A673 (cell line): Measurements from ENCODE around the gene LAT. TPM values are rescaled to one million over a fixed set of nuclear protein-coding genes. Genes with fewer than 3 reads are reported as not detected.
A peak's percentile ranks its signal among the peaks of the same experiment; 100 is the strongest.

Experiments
- BruUV-seq: library from RNA; stranded (reverse); fragments of 400-500 nt; replicated peaks from 2 replicates; lab custom pipeline; 2021; lab: Mats Ljungman, UMichigan
- CTCF ChIA-PET: fragments of 300-600 bp; sonication (Branson Sonifier 250); formaldehyde crosslinking; loops from one replicate; lab custom pipeline; 2022; ENCODE audit warnings: antibody characterized with exemption; lab: Charles Lee
- POLR2A ChIA-PET: fragments of 300-600 bp; sonication (Branson Sonifier 250); formaldehyde crosslinking; loops from one replicate; lab custom pipeline; 2022; ENCODE audit warnings: antibody characterized with exemption; ENCODE audit not compliant: low non-redundant PET; lab: Charles Lee
- DNase-seq: peaks from one replicate; pipeline ENCODE4 v3.0.0-alpha.2; 2015; ENCODE audit warnings: low spot score
- H3K27ac ChIP-seq: fragments of 200-600 bp; sonication (generic); 2 replicates; pipeline ENCODE4 v1.5.1; 2016; ENCODE audit warnings: mixed run types, low read depth, mild to moderate bottlenecking, mixed read lengths, antibody characterized with exemption, low read length; ENCODE audit not compliant: poor library complexity, severe bottlenecking
- H3K27me3 ChIP-seq: fragments of 200-600 bp; sonication (generic); replicated peaks from 2 replicates; pipeline ENCODE4 v1.6.1; 2017; ENCODE audit warnings: mixed run types, low read depth, mild to moderate bottlenecking, mixed read lengths, antibody characterized with exemption, low read length; ENCODE audit not compliant: insufficient read depth, poor library complexity
- H3K36me3 ChIP-seq: fragments of 200-600 bp; sonication (generic); 2 replicates; pipeline ENCODE4 v1.6.1; 2016; ENCODE audit warnings: mixed run types, mild to moderate bottlenecking, mixed read lengths, antibody characterized with exemption, low read length; ENCODE audit not compliant: insufficient read depth, poor library complexity, severe bottlenecking
- H3K4me1 ChIP-seq: fragments of 200-600 bp; sonication (generic); 2 replicates; pipeline ENCODE4 v1.6.1; 2017; ENCODE audit warnings: mixed run types, mild to moderate bottlenecking, mixed read lengths, antibody characterized with exemption, low read length; ENCODE audit not compliant: insufficient read depth, poor library complexity, severe bottlenecking
- H3K4me3 ChIP-seq: fragments of 200-600 bp; sonication (generic); 2 replicates; pipeline ENCODE4 v1.5.1; 2016; ENCODE audit warnings: low read depth, mixed run types, mild to moderate bottlenecking, mixed read lengths, low read length; ENCODE audit not compliant: poor library complexity, severe bottlenecking
- H3K9me3 ChIP-seq: fragments of 200-600 bp; sonication (generic); 2 replicates; pipeline ENCODE4 v1.6.1; 2016; ENCODE audit warnings: mixed run types, low read depth, mild to moderate bottlenecking, mixed read lengths, antibody characterized with exemption, low read length; ENCODE audit not compliant: poor library complexity, severe bottlenecking
- EZH2 ChIP-seq: fragments of 200-600 bp; sonication (generic); IDR thresholded peaks from 2 replicates; pipeline ENCODE4 v1.6.1; 2017; ENCODE audit warnings: borderline replicate concordance, low read depth, mild to moderate bottlenecking, mixed read lengths, antibody characterized with exemption, low read length; ENCODE audit not compliant: poor library complexity, severe bottlenecking
- intact Hi-C: fragments of 100-400 bp; cut with micrococcal nuclease; formaldehyde crosslinking; loops from one replicate; pipeline ENCODE4 v1.10.0; 2022; ENCODE audit not compliant: unreplicated experiment
- total RNA-seq: library from RNA; stranded (reverse); gene quantifications from 2 replicates; pipeline ENCODE4 v1.2.3, GENCODE V29; 2021
- TF ChIP-seq, protein P1 (sequence below): fragments of 300-800, 200-600 bp; sonication (generic); conservative IDR thresholded peaks from 2 replicates; pipeline ENCODE4 v1.5.1; 2017; ENCODE audit warnings: low read depth, mild to moderate bottlenecking, antibody characterized with exemption, low read length, moderate library complexity, mixed read lengths

LAT gene
- total RNA-seq, 1 experiment from 2014 or later = 2.8 TPM

DNA sequence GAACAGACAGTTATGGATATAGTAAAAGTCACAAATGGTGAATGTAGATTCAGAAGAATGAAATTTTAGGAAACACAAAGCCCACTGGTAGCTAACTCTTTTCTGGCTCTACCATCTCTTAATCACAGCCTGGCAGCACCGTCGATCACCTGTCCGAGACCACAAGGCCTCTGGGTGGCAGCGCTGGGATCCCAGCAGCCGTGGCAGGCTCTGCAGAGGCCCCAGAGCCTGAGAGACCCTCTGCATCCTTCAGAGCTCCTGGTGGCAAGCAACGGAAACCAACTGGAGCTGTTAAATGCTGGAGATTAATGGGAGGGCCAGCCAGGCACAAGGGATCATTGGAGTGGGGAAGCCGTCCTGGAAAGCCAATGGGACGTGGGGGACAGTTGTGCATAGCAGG, 26.3 kb downstream of the LAT start:
- no TSS peak for BruUV-seq
- H3K36me3 ChIP-seq = no peaks in the 10 kb centered on the region
- no peaks in the 10 kb centered on the region for H3K4me1 ChIP-seq
- DNase-seq = peak; percentile 11
- intact Hi-C loops = no loop called here
- CTCF ChIA-PET = interaction anchor here (0.5 to 0.7 kb wide), 2 partner anchors 12 to 149 kb away, joined by 3 to 7 read pairs; no protein-coding TSS in a partner anchor
- TF ChIP-seq, protein P1, sequence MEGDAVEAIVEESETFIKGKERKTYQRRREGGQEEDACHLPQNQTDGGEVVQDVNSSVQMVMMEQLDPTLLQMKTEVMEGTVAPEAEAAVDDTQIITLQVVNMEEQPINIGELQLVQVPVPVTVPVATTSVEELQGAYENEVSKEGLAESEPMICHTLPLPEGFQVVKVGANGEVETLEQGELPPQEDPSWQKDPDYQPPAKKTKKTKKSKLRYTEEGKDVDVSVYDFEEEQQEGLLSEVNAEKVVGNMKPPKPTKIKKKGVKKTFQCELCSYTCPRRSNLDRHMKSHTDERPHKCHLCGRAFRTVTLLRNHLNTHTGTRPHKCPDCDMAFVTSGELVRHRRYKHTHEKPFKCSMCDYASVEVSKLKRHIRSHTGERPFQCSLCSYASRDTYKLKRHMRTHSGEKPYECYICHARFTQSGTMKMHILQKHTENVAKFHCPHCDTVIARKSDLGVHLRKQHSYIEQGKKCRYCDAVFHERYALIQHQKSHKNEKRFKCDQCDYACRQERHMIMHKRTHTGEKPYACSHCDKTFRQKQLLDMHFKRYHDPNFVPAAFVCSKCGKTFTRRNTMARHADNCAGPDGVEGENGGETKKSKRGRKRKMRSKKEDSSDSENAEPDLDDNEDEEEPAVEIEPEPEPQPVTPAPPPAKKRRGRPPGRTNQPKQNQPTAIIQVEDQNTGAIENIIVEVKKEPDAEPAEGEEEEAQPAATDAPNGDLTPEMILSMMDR = peak; percentile 26; the same call in 1 of the 2 replicates
- TF ChIP-seq EZH2 = no peak
- H3K27ac ChIP-seq = no peak overlapping the region
- POLR2A ChIA-PET = interaction anchor here (0.6 kb wide), 1 partner anchor 26 kb away, joined by 3 read pairs; the partner anchor contains the start of gene LAT
- H3K4me3 ChIP-seq = no peak overlapping the region
- H3K27me3 ChIP-seq = no peaks in the 10 kb centered on the region
- no peaks in the 10 kb centered on the region for H3K9me3 ChIP-seq

DNA sequence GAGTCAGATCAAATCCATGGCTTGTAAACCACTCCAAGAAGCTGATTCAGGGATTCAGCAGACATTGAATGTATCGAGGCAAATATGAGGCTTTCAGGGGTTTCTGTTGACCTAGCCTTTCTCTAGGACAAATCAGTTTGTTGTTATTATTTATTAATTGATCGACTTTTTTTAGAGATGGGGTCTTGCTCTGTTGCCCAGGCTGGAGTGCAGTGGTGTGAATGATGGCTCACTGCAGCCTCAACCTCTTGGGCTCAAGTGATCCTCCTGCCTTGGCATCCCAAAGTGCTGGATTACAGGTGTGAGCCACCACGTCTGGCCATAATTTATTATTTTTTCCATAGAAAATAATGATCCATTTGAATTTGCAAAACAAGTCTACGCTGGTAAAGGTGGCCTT, 27.0 kb downstream of the LAT start:
- no peak for TF ChIP-seq EZH2
- TF ChIP-seq, protein P1 = no peak
- no peaks in the 10 kb centered on the region for H3K36me3 ChIP-seq
- no peaks in the 10 kb centered on the region for H3K27me3 ChIP-seq
- ChIA-PET POLR2A (no interaction called here), CTCF (interaction anchor here (0.5 kb wide), 1 partner anchor 13 kb away, joined by 3 read pairs; no protein-coding TSS in a partner anchor)
- no peak overlapping the region for H3K27ac ChIP-seq
- DNase-seq = no peak
- no TSS peak for BruUV-seq
- no peaks in the 10 kb centered on the region for H3K9me3 ChIP-seq
- no peak overlapping the region for H3K4me3 ChIP-seq
- H3K4me1 ChIP-seq = no peaks in the 10 kb centered on the region
- intact Hi-C loops = no loop called here

DNA sequence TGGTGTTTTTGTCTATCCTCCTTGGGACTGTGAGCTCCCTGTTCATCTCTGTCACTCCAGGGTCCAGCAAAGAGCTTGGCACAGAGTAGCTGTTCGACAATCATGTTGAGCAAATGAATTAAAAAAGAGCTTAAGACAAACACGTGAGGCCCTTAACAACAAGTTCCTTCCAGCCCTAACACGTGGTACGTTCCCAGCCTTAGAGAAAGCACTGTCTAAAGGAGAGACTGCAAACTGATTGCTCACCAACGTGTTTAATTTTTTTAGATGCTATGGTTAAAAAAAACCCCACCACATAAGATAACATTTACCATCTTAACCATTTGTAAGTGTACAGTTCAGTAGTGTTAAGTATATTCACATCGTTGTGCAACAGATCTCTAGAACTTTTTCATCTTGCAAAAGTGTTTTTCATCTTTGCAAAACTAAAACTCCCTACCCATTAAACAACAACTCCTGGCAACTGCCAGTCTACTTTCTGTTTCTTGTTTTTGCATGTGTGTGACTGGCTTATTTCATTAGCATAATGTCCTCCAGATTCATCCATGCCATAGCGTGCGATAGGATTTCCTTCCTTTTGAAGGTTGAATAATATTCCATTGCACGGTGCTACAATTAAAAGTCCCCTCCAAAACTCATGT, 28.2 kb downstream of the LAT start:
- POLR2A ChIA-PET = no interaction called here
- Histone ChIP-seq H3K9me3 (no peaks in the 10 kb centered on the region), H3K27me3 (no peaks in the 10 kb centered on the region), H3K4me1 (no peaks in the 10 kb centered on the region), H3K36me3 (no peaks in the 10 kb centered on the region), H3K4me3 (no peak overlapping the region), H3K27ac (no peak overlapping the region)
- CTCF ChIA-PET = no interaction called here
- BruUV-seq = no TSS peak
- no peak for TF ChIP-seq EZH2
- TF ChIP-seq, protein P1 = no peak
- intact Hi-C loops = no loop called here
- no peak for DNase-seq
